Measurements from ENCODE around the gene CCDC28A.

GRCh38 chr6:138800377-138801150, 27.0 kb downstream of the CCDC28A start:
- TF ChIP-seq, protein P1, sequence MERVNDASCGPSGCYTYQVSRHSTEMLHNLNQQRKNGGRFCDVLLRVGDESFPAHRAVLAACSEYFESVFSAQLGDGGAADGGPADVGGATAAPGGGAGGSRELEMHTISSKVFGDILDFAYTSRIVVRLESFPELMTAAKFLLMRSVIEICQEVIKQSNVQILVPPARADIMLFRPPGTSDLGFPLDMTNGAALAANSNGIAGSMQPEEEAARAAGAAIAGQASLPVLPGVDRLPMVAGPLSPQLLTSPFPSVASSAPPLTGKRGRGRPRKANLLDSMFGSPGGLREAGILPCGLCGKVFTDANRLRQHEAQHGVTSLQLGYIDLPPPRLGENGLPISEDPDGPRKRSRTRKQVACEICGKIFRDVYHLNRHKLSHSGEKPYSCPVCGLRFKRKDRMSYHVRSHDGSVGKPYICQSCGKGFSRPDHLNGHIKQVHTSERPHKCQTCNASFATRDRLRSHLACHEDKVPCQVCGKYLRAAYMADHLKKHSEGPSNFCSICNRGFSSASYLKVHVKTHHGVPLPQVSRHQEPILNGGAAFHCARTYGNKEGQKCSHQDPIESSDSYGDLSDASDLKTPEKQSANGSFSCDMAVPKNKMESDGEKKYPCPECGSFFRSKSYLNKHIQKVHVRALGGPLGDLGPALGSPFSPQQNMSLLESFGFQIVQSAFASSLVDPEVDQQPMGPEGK (CRISPR knock-in tag; IDR thresholded peaks at IDR 0.05; ENCODE audit: borderline replicate concordance), result peak; percentile 95; the same call in 1 of the 2 replicates
- TF ChIP-seq TCF4 (CRISPR knock-in tag; IDR thresholded peaks at IDR 0.05; ENCODE audit: borderline replicate concordance) (peak; percentile 73; the same call in 1 of the 2 replicates), TSHZ2 (CRISPR knock-in tag; IDR thresholded peaks at IDR 0.05) (peak; percentile 82; the same call in 1 of the 2 replicates), CSRNP3 (CRISPR knock-in tag; IDR thresholded peaks at IDR 0.05) (peak; percentile 80; the same call in 1 of the 2 replicates), ESRRG (CRISPR knock-in tag; IDR thresholded peaks at IDR 0.05) (peak; percentile 95), ZFP30 (CRISPR knock-in tag; IDR thresholded peaks at IDR 0.05) (no peak), CREB5 (CRISPR knock-in tag; IDR thresholded peaks at IDR 0.05; ENCODE audit: low read depth) (peak; percentile 99)

Measured in SK-N-SH treated with all-trans-retinoic acid at 6 μM for 48 hours (cell line).